ENCODE results near the gene YWHAB.

Gene YWHAB

DNA sequence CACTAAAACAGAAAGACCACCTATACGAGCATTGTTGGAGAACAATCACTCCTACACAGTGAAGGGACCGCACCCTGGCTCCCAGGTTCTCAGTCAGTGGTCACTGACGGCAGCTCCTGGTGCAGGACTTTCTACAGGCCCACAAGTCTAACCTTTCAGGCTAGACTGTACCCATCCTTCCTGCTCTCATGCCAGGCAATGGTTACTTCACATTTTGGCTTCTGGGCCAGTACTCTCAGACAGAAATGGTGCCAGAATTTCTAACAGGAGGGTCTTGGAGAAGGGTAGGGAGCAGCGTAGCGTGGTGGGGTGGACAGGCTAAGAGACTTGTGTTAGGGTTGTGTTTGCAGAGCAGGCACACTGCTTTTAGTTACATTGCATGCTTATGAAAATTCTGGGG, 62.6 kb downstream of the YWHAB start:
- intact Hi-C loops (cut with DNase I): no loop called here
- no peak for DNase-seq

DNA sequence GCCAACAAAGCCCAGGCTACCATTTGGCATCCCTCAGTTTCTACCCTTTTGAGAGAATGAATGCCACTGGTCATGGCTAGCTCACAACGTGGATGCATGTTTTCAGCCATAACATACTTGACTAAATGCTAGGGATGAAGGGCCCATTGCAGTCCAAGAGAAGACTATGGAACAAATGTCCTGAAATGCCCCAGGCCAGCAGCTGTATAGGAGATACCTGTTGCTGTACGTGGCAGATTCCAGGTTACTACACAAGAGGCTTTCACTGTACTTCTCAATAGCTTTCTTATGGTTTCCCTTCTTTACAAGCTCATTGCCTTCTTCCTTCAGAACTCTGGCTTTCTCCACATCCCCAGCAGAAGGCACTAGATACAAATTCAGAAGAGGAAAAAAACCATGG, 63.0 kb downstream of the YWHAB start:
- DNase-seq: no peak
- intact Hi-C loops (cut with DNase I): no loop called here

DNA sequence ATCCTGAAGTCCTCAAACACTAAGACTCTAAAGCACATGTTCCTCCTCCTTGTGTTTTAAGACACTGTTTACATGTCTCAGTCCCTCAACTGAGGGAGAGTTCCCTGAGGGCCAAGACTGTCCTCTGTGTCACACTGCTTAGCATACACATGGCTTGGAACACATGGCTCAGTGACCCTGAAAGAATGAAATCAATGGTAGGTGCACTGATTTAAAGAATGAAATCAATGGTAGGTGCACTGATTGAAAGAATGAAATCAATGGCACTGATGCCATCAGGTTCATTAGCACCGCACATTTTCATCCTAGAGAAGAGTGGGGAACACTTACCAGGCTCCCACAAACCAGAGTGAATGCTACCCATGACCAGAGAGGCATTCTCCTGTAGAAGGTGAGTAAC, 64.9 kb downstream of the YWHAB start:
- DNase-seq: no peak
- intact Hi-C loops (cut with DNase I): no loop called here

DNA sequence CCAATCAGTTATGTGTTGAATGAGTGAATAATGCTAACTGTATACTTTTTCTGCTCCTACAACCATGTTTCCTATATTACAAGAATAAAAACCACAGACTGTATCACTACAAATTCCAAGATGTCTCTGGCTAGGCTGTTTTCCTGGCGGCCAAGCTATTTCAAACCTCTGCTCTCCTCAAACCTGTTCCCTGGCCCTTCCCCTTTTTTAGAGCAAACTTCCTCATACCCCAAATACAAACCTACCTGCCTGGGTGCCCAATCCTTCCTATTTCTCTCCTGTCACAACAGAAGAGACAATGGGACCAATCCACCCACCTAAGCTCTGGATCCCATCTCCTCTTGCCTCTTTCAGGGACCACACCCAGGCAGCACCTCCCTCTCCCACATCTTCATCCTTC, 67.2 kb downstream of the YWHAB start:
- intact Hi-C loops (cut with DNase I): no loop called here
- no peak for DNase-seq

DNA sequence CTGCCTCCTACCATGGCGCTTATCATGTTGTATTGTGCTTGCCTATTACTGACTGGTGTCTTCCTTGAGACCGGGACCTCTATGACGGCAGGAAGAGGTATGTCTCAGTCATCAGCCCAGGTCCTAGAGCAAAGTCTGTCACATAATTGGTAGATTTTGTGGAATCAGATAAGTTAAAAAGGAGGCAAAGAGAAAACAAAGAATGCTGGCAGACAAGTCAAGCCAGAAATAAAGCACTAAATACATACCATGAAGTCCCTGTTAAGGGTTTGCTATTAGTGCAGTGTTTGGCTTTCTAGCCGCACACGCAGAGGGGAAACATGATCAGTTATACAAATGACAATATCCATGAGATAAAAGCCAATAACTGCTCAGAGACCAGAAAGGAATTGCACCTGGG, 68.7 kb downstream of the YWHAB start:
- DNase-seq: no peak
- intact Hi-C loops (cut with DNase I): no loop called here

DNA sequence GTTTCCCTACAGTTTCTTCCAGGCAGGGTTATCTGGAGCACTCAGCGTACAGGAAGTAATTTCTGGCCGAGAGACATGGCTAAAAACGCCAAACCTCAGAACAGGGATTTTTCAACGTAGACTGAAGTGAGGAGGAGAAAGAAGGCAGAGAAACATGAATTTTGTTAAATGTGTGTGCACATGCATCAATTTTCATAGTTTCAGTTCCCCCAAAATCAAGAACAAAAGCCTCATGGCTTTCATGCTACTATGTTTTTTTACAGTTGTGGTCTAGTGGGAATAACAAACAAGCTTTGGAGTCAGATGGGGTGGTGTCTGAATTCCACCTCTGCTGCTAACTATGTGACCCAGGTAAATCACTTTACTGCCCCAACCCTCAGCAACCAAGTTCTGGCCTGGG, 69.8 kb downstream of the YWHAB start:
- intact Hi-C loops (cut with DNase I): no loop called here
- DNase-seq: no peak

DNA sequence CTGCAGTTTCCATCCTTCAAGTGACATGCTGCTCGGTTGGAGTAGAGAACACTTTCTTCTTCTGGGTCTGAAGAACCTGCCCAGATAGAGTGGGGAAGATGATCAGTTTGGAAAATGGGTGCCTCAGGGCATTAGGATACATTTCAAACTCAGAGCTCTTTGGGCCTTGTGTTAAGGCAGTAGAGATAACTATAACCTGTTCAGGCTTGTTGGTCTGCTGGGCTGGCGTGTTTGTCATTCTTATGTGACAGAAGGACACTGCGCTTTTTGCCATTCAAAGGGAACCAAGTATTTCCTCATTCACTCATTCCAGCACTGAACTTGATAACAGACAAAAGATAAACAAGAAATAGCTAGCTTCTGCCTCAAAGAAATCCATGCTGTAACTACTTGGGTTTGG, 70.9 kb downstream of the YWHAB start:
- intact Hi-C loops (cut with DNase I): no loop called here
- DNase-seq: no peak
